HG03354 (cell line): ENCODE measurements around the gene AKT1.
"Not testable (repeated sequence)": the region's sequence is repeated elsewhere in the genome, so short reads cannot be mapped to it uniquely, and the experiment has no call there.

ENCODE experiments used
- ATAC-seq: cut with Tn5 transposase; IDR thresholded peaks from one replicate; pipeline ENCODE4 v1.9.1; 2021; ENCODE audit warnings: mild to moderate bottlenecking; ENCODE audit not compliant: unreplicated experiment, poor library complexity, severe bottlenecking

Gene AKT1

DNA sequence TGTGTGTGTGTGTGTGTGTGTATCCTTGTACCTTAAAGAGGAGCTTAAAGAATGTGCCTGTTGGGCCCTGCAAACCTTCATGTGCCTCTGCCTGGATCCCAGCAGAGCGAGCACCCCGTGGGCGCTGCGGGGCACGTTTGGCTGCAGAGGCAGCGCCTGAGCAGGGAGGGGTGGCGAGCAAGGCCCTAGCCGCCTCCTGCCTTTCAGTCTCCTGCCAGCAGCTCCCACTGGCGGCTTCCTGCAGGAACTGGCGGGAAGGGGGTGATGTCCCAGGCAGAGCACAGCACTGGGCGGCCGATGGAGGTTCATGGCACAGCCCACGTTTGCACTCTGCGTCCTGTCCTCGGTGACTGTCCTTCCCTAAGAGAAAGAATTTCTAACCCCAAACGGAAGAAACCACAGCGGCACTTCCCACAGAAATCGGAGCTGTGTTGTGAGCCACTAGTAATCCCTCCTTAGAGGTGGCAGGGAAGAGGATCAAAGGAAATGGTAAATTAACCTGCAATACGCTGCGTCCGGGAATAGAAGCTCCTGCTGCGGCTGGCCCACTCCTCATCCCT lies 25.2 kb upstream of the AKT1 start:
- no peak for ATAC-seq

DNA sequence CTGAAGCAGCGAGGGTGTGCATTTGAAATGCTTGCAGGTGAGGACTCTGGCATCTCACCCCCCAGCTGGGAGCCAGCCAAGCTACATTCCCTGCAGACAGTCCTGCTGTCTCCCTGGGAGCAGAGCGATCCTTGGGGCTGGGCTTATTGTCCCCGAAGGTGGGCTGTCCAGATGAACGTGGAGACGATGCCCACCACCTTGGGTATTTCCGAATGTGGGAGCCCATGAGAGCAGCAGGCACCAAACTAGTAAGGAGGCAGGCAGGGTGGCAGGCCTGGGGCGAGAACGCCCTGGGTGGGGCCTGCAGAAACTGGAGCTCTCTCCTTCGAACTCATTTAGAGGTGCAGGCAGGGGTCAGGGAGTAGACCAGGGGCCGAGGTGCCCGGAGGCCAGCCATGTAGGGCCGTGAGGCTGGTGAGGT lies 23.8 kb upstream of the AKT1 start:
- no peak for ATAC-seq

DNA sequence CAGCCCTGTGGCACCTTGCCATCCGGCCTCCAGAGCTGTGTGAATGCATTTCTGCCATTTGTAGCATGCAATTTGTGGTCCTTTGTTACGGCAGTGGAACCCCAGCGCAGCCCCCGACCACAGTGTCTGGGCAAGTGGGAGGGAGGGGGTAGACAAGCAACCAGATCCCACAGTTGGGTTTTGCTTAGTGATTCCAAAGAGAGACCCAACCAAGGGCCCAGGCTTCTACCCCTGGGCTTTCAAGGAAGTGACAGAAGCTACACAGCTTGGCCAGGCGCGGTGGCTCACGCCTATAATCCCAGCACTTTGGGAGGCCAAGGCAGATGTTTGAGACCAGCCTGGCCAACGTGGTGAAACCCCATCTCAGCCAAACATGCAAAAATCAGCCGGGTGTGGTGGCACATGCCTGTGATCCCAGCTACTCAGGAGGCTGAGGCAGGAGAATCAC lies 23.2 kb upstream of the AKT1 start:
- no peak for ATAC-seq

DNA sequence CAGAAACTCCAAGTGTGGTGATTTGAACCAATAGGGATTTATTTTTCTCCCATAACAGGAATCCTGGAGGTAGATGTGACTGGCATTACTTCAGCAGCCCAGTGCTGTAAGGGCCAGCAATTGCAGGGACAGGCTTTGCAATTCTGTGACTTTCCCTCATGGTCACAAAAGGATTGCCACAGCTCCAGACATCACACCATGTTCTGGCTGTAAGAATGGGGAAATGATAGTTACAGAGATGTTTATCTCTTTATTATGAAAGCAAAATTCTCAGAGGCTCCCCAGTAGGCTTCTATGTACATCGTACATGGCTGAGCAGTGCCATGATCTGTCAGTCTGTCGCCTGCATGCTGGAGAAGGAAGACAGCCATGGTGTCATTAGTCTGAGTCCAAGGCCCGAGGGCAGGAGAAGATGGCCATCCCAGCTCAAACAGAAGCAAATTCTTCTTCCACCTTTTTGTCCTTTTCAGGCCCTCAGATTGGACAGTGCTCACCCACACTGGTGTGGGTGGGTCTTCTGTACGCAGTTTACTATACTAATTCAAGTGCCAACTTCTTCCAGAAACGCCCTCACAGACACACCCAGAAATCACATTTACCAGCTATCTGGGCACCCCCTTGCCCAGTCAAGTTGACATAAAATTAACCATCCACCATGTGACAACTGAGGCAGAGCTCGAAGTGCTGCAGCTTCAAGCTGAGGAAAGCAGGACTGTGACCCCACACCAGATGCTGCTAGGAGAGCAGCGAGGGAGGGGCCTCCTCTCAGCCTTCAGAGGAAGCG lies 22.6 kb upstream of the AKT1 start:
- ATAC-seq, result no peak

DNA sequence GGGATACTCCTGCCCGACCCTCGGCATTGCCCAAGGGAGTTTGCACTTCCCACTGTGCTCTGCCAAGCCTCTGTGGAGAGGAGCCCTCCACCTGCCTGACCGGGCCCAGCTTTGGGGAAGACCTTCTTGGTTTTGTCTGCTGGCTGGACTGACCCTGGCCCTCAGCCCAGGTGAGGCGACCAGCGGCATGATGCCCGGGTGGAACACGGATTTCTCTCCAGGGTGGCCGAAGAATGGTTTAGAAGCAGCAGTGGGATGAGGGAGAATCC lies 21.0 kb upstream of the AKT1 start:
- ATAC-seq, result peak; percentile 15

DNA sequence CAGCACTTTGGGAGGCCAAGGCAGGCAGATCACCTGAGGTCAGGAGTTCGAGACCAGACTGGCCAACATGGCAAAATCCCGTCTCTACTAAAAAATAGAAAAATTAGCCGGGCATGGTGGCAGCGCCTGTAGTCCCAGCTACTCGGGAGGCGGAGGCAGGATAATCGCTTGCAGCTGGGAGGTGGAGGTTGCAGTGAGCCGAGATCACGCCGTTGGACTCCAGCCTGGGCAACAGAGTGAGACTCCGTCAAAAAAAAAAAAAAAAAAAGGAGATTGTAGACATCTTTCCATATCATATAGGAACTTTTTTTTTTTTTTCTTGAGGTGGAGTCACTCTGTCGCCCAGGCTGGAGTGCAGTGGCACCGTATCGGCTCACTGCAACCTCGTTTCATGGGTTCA lies 19.2 kb upstream of the AKT1 start:
- ATAC-seq, result not testable (repeated sequence)

DNA sequence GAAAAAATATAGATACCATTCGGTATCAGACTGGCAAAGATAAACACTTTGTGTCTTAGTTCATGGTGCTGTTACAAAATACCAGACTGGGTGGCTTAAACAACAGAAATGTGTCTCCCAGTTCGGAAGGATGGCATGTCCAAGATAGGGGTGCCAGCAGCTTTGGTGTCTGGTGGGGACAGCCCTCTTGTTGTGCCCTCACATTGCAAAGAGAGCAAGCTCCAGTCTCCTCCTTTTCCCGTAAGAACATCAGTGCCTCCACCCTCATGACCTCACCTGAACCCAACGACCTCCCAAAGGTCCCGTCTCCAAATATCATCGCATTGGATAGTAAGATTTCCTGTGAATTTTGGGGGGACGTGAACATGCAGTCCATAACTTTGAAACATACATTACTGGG lies 17.7 kb upstream of the AKT1 start:
- ATAC-seq, result no peak

DNA sequence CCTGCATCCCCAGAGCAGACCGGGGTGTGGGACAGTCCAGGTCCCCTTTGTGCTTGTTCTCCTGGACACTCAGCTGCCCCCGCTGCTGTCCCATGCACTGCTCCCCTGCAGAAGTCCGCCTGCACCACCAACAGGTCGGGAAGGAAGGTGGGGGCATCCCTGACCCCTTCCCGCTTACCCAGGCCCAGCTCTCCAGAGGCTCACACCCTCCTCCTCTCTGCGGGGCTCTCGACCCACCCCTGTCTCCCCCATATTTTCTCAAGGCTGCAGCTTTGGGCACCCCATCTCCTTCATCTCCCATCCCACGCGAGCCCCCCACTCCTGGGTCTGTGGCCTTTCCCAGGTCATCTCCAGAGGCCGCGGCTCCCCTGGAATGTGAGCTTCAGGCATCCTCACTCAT lies 14.8 kb upstream of the AKT1 start:
- ATAC-seq, result no peak

DNA sequence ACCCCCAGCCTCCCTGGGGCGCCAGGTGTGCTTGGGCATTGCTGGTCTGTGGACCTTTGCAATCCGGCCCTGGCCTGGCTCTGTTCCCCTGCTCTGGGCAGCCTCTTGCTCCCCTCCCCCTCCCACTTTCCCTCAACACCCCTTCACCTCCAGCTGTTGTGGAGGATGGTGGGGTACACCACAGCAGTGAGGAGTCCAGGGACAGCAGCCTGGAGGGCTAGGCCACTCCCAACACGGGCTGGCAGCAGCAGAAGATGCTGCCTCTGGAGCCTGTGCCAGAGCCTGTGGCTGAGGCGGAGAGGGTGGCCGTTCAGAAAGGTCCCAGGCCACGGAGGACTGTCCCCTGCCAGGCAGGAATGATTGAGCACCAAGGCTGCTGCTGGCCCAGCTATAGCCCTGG lies 12.9 kb upstream of the AKT1 start:
- no peak for ATAC-seq

DNA sequence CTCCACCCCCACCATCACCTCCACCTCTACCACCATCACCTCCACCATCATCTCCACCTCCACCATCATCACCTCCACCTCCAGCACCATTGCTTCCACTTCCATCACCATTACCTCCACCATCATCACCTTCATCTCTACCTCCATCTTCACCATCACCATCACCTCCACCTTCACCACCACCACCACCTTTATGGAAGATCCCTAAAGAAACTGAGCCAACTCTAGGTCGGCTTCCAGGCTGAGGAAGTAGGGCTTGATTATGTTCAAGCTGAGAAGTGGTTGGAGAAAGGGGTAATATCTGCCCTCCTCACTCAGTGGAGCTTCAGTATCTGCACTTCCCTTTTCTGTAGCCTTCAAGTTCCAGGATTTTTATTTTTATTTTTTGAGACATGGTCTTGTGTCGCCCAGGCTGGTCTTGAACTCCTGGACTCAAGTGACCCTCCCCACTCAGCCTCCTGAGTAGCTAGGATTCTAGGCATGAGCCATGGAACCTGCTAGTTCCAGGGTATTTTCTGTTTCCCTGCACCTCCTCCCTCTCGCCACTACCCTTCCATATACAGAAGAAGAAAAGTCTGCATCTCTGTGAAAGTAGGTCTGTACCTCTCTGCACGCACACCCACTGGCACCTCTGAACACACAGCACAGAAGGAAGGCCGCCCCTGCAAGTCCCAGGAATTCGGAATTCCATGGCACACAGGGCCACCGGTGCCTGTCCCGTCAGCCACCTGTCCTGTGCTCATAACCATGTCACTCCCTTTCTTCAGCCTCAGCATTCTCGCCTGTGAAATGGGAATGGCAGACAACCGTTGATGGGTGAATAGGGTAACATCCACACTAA lies 11.3 kb upstream of the AKT1 start:
- no peak for ATAC-seq

DNA sequence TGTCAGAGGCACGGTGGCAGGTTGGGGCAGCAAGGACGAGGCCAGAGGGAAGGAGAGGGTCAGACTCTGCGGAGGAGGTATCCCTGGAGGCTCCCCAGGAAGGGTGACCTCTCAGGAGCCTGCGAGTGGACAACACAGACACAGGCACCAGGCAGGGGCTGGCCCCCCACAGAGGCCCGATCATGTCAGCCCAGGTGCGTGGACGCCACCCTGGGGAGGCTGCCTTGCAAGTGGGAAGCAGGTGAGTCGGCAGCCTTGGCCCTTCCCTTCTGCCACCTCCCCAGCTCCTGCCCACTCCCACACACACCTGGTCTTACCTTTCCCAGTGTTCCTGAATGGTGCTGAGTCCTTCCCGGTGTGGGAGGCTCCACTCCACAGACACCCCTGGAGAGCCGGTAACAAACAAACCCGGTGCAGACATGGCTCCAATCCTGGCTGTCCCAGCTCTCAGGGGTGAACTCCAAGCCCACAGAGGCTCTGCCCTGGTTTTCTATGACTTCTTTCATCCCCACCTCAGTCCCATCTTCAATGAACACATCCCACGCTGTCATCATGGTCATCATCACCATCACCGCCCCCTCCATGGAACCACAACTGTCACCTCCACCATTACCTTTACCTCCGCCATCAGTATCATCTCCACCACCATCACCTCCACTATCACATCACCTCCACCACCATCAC lies 10.5 kb upstream of the AKT1 start:
- ATAC-seq, result no peak

DNA sequence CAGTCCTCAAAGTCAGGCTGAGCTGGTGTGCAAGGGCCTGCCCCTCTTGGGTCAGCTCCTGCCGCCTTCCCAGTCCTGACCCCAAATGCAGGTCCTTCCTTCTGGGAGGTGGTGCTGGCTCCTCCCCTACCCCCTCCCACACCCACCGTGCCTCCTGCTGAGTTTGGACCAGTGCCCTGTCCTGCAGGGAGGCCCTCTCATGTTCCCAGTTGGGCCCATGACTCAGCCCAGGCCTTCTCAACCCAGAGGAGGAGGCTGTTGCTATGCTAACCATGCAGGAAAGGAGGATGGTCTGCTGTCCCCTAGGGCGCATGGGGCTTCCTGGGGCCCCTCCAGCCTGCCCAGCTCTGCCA lies 9.8 kb upstream of the AKT1 start:
- no peak for ATAC-seq

DNA sequence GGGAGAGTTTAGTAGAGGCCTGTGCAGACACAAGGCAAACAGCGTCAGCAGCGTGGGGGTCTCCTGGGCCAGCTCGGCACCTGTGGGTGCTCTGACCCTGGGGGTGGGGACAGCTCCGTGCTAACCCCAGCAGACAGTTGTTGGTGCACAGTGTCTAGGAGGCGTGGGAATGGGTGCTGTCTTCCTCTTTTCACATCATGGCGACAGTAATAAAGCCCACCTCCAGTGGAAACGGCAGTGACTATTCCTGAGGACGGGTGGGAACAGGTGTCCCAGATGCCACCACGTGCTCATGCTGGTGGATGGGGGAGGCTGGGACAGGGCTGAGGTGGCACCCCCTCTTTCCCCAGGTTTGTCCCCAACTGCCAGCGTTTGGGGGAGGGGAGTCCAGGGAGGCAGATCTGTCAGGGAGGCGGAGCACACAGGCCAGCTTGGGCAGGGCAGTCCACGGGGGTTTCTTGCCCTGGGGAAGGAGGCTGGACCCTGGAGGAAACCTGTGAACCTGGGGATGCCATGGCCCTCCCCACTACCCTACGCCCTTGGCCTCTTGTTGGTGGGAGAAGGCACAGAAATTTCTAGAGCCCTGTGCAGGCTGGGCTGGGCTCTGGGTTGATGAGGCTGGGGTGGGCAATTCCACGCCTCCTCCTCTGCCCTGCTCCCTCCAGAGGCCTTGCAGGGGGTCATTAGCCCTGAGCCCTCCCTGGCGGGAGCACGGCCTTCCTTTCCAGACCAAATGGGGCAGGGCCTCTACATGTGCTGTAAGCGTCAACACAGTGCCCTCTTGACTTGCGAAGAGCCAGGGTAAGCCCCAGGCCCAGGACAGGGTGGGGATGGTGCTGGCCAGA lies 9.2 kb upstream of the AKT1 start:
- no peak for ATAC-seq

DNA sequence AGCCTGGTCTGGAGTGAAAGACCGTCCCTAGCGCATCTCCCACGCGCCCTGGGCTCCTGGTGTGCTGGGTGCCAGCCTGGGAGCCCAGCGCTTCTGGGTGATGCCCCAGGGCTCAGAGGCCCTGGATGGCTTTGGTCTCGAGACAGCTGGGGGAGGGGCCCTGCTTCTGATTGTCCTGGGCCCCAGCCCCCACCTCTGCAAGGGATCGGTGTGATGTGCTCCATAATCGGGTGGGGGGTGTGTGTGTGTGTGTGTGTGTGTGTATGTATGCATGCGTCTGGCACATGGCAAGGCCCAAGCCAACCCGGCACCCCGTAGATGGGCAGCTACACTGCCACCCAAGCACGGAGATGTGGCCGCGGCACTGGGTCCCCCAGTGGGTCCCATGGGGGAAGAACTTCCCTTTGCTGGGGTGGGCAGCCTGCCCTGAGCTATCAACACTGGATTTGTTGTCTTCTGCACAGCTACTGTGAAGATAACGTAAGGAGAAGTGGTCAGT lies 8.4 kb upstream of the AKT1 start:
- ATAC-seq, result no peak

DNA sequence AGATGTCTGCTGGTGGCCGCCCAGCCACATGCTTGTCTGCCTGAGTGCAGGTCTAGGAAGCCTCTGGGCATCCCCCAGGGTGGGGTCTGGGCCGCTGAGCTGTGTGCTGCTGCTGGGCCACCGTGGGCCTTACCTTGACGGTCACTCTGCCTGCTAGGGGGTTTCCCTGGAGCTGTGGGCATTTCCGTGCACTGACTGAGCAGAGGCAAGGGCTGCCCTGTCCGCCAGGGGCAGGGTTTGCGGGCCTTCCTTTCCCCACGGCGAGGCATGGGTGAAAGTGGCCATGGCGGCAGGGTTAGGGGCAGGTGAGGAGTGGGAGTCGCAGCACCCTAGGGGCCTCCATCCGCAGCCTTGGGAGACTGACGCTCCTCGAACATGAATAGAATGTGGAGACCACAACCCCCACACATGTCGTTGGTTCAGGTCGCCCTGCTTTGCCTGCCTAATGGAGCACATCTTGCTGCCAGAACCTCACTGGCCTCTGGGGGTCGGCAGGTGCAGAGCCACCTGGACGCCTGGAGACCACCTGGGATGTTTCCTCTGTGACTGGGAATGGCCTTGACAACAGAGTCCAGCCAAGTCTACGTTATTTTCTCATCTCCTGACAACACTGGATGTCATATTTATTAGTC lies 7.8 kb upstream of the AKT1 start:
- ATAC-seq, result no peak

DNA sequence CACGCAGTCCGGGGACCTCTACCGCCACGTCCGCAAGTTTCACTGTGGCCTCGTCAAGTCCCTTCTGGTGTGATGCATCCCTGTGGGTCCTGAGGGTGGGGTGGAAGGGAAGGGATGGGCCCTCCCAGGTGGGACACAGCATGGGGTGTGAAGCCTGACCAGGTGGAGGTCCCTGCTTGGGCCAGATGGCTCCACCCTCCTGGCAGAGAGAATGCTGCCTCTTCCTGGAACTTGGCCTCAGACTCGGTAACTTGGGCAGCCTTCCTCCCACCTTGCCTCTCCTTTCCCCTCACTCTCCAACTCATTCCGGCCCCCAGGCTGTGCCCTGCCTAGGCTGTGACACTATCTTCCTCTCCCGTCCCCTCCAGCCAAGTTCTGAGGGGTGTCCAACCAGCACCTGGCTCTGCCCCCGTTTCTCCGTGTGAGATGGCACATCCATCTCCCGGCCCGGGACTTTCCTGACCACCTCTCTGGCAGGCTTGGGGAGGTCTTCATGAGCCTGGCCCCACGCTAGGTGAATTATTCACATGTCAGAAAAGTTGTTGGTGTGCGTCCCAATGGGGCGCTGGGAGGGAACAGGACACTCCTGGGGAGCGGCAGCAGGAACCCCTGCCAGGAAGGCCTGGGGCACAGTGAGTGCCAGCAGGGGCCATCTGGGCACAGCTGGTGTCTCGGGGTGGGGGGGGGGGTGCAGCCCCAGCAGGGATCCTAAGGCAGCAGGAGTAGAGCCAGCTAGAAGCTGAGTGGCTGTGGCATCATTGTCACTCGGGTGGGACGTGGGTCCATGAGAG lies 7.0 kb upstream of the AKT1 start:
- no peak for ATAC-seq

DNA sequence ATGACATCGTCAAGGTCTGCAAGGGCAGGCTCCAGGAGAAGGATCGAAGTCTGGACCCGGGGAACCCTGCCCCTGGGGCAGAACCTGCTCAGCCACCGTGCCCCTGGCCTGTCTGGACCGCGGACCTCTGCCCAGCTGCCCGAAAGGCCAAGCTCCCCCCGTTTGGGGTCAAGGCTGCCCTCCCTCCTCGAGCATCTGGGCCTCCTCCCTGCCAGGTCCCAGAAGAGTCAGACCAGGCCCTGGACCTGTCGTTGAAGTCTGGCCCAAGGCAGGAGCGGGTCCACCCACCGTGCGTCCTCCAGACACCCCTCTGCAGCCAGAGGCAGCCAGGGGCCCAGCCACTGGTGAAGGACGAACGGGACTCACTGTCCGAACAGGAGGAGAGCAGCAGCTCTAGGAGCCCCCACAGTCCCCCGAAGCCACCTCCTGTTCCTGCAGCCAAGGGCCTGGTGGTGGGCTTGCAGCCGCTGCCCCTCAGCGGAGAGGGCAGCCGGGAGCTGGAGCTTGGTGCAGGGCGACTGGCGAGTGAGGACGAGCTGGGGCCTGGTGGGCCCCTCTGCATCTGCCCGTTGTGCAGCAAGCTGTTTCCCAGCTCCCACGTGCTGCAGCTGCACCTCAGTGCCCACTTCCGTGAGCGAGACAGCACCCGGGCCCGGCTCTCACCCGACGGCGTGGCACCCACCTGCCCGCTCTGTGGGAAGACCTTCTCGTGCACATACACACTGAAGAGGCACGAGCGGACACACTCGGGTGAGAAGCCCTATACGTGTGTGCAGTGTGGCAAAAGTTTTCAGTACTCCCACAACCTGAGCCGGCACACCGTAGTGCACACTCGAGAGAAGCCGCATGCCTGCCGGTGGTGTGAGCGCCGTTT lies 6.2 kb upstream of the AKT1 start:
- ATAC-seq, result no peak
